ENCODE measurements around the gene ACTN2.

ACTN2 gene

DNA sequence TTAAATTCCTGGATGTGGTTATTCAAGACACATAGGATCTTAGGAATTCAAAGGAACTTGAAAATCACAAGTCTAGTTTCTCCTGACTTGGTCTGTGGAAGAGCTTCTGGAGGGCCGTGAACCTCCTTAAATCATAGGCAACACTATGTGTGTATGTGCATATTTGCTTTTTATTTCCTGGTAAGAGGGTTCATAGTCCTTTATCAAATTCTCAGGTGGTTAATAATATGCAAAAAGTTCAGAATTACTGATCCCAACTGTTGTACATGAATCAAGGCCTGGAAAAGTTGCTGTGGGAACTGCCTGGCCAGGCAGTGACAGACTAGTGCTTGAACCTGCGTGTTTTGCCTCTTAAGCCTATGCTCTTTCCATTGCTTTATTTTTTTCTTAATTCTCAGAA lies 121.7 kb downstream of the ACTN2 start:
- ChIA-PET CTCF (interaction anchor here (1.0 to 1.7 kb wide), 5 partner anchors 11 to 50 kb away, joined by 3 to 4 read pairs (median 4); no protein-coding TSS in a partner anchor), POLR2A (no interaction called here)
- peaks cover 54 to 84% of the 10 kb centered on the region in 2 experiments for H3K36me3 ChIP-seq (ENCODE audit: control insufficient read depth in 2 of 2, insufficient read depth in 1 of 2, low read length in 2 of 2)
- no peak overlapping the region for H3K4me3 ChIP-seq (ENCODE audit: low read depth, low read length)
- no peaks in the 10 kb centered on the region for H3K4me1 ChIP-seq (ENCODE audit: control insufficient read depth, insufficient read depth, low read length)
- H3K27ac ChIP-seq (ENCODE audit: extremely low read depth, low read depth, low read length), result no peak overlapping the region
- H3K9me3 ChIP-seq (ENCODE audit: control insufficient read depth, insufficient read depth, low read depth, low read length), result no peaks in the 10 kb centered on the region
- TF ChIP-seq ZNF48 (tag by site-specific recombination; IDR thresholded peaks at IDR 0.05) (no peak), SCRT2 (tag by site-specific recombination; IDR thresholded peaks at IDR 0.05) (no peak), ZNF701 (tag by site-specific recombination; IDR thresholded peaks at IDR 0.05) (no peak), ZNF830 (tag by site-specific recombination; IDR thresholded peaks at IDR 0.05; ENCODE audit: low read depth) (no peak), ZNF202 (tag by site-specific recombination; IDR thresholded peaks at IDR 0.05; ENCODE audit: borderline replicate concordance) (no peak), ZNF530 (tag by site-specific recombination; IDR thresholded peaks at IDR 0.05; ENCODE audit: low read depth) (no peak), ZNF670 (tag by site-specific recombination; IDR thresholded peaks at IDR 0.05; ENCODE audit: low read depth) (no peak), KLF1 (tag by site-specific recombination; IDR thresholded peaks at IDR 0.05) (no peak), MYNN (tag by site-specific recombination; IDR thresholded peaks at IDR 0.05; ENCODE audit: borderline replicate concordance) (no peak), ZEB2 (tag by site-specific recombination; IDR thresholded peaks at IDR 0.05) (no peak)
- TF ChIP-seq, protein P1, sequence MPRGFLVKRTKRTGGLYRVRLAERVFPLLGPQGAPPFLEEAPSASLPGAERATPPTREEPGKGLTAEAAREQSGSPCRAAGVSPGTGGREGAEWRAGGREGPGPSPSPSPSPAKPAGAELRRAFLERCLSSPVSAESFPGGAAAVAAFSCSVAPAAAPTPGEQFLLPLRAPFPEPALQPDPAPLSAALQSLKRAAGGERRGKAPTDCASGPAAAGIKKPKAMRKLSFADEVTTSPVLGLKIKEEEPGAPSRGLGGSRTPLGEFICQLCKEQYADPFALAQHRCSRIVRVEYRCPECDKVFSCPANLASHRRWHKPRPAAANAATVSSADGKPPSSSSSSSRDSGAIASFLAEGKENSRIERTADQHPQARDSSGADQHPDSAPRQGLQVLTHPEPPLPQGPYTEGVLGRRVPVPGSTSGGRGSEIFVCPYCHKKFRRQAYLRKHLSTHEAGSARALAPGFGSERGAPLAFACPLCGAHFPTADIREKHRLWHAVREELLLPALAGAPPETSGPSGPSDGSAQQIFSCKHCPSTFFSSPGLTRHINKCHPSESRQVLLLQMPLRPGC (tag by site-specific recombination; IDR thresholded peaks at IDR 0.05), result no peak
- TF ChIP-seq, protein P2, sequence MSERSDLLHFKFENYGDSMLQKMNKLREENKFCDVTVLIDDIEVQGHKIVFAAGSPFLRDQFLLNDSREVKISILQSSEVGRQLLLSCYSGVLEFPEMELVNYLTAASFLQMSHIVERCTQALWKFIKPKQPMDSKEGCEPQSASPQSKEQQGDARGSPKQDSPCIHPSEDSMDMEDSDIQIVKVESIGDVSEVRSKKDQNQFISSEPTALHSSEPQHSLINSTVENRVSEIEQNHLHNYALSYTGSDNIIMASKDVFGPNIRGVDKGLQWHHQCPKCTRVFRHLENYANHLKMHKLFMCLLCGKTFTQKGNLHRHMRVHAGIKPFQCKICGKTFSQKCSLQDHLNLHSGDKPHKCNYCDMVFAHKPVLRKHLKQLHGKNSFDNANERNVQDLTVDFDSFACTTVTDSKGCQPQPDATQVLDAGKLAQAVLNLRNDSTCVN (tag by site-specific recombination; optimal IDR thresholded peaks at IDR 0.05), result no peak
- TF ChIP-seq, protein P3, sequence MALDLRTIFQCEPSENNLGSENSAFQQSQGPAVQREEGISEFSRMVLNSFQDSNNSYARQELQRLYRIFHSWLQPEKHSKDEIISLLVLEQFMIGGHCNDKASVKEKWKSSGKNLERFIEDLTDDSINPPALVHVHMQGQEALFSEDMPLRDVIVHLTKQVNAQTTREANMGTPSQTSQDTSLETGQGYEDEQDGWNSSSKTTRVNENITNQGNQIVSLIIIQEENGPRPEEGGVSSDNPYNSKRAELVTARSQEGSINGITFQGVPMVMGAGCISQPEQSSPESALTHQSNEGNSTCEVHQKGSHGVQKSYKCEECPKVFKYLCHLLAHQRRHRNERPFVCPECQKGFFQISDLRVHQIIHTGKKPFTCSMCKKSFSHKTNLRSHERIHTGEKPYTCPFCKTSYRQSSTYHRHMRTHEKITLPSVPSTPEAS (tag by site-specific recombination; IDR thresholded peaks at IDR 0.05), result no peak
- TF ChIP-seq, protein P4, sequence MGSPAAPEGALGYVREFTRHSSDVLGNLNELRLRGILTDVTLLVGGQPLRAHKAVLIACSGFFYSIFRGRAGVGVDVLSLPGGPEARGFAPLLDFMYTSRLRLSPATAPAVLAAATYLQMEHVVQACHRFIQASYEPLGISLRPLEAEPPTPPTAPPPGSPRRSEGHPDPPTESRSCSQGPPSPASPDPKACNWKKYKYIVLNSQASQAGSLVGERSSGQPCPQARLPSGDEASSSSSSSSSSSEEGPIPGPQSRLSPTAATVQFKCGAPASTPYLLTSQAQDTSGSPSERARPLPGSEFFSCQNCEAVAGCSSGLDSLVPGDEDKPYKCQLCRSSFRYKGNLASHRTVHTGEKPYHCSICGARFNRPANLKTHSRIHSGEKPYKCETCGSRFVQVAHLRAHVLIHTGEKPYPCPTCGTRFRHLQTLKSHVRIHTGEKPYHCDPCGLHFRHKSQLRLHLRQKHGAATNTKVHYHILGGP (tag by site-specific recombination; IDR thresholded peaks at IDR 0.05), result no peak

DNA sequence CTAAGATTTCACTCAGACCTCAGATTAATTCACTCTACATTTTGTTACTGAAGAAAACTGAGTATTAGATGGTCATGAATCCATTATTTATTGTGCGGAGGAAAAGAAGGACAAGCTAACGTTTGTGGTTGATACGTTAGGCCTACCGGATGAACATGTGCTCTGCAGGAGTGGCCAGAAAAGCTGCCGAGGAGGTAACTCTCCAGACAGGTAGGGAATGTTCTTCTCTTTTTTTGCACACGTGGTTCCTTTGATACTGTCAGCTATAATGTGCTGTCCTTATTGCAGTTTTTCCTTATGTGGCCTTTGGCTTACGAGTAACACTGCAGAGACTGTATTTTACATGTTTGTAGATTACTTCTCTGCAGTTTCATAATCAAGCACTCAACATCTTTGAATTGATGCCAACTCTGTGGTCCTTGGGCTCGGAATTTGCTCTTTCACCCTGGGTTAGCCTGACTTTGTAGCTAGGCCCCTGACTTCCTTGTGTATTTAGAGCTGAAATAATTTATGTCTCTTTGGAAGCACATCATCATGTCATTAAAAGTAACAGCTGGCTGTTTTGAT lies 122.3 kb downstream of the ACTN2 start:
- H3K4me1 ChIP-seq (ENCODE audit: control insufficient read depth, insufficient read depth, low read length), result no peaks in the 10 kb centered on the region
- ChIA-PET POLR2A (interaction anchor here (2.8 kb wide), 1 partner anchor 14 kb away, joined by 11 read pairs; the partner anchor contains the start of gene MTR), CTCF (interaction anchor here (0.8 to 1.7 kb wide), 5 partner anchors 12 to 989 kb away, joined by 3 to 4 read pairs (median 4); no protein-coding TSS in a partner anchor)
- no peak overlapping the region for H3K27ac ChIP-seq (ENCODE audit: extremely low read depth, low read depth, low read length)
- no peak overlapping the region for H3K4me3 ChIP-seq (ENCODE audit: low read depth, low read length)
- peaks cover 60 to 84% of the 10 kb centered on the region in 2 experiments for H3K36me3 ChIP-seq (ENCODE audit: control insufficient read depth in 2 of 2, insufficient read depth in 1 of 2, low read length in 2 of 2)
- H3K9me3 ChIP-seq (ENCODE audit: control insufficient read depth, insufficient read depth, low read depth, low read length), result no peaks in the 10 kb centered on the region
- TF ChIP-seq ZNF510 (tag by site-specific recombination; IDR thresholded peaks at IDR 0.05; ENCODE audit: insufficient replicate concordance), result no peak
- TF ChIP-seq, protein P5, sequence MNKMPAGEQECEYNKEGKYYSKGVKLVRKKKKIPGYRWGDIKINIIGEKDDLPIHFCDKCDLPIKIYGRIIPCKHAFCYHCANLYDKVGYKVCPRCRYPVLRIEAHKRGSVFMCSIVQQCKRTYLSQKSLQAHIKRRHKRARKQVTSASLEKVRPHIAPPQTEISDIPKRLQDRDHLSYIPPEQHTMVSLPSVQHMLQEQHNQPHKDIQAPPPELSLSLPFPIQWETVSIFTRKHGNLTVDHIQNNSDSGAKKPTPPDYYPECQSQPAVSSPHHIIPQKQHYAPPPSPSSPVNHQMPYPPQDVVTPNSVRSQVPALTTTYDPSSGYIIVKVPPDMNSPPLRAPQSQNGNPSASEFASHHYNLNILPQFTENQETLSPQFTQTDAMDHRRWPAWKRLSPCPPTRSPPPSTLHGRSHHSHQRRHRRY (tag by site-specific recombination; IDR thresholded peaks at IDR 0.05), result no peak
- TF ChIP-seq, protein P6, sequence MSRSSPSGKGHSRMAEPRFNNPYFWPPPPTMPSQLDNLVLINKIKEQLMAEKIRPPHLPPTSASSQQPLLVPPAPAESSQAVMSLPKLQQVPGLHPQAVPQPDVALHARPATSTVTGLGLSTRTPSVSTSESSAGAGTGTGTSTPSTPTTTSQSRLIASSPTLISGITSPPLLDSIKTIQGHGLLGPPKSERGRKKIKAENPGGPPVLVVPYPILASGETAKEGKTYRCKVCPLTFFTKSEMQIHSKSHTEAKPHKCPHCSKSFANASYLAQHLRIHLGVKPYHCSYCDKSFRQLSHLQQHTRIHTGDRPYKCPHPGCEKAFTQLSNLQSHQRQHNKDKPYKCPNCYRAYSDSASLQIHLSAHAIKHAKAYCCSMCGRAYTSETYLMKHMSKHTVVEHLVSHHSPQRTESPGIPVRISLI (tag by site-specific recombination; IDR thresholded peaks at IDR 0.05), result no peak
- TF ChIP-seq, protein P7, sequence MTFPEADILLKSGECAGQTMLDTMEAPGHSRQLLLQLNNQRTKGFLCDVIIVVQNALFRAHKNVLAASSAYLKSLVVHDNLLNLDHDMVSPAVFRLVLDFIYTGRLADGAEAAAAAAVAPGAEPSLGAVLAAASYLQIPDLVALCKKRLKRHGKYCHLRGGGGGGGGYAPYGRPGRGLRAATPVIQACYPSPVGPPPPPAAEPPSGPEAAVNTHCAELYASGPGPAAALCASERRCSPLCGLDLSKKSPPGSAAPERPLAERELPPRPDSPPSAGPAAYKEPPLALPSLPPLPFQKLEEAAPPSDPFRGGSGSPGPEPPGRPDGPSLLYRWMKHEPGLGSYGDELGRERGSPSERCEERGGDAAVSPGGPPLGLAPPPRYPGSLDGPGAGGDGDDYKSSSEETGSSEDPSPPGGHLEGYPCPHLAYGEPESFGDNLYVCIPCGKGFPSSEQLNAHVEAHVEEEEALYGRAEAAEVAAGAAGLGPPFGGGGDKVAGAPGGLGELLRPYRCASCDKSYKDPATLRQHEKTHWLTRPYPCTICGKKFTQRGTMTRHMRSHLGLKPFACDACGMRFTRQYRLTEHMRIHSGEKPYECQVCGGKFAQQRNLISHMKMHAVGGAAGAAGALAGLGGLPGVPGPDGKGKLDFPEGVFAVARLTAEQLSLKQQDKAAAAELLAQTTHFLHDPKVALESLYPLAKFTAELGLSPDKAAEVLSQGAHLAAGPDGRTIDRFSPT (tag by site-specific recombination; IDR thresholded peaks at IDR 0.05), result no peak
- TF ChIP-seq ZNF501 (tag by site-specific recombination; IDR thresholded peaks at IDR 0.05), result no peak
- no peak for TF ChIP-seq HOXC10 (CRISPR knock-in tag; IDR thresholded peaks at IDR 0.05)
- no peak for TF ChIP-seq ZNF114 (tag by site-specific recombination; IDR thresholded peaks at IDR 0.05)
- TF ChIP-seq ZNF274 (IDR thresholded peaks at IDR 0.05; ENCODE audit: low read length), result no peak
- TF ChIP-seq ZNF274 (tag by site-specific recombination; IDR thresholded peaks at IDR 0.05; ENCODE audit: borderline replicate concordance), result no peak
- TF ChIP-seq SCRT1 (tag by site-specific recombination; IDR thresholded peaks at IDR 0.05; ENCODE audit: borderline replicate concordance), result no peak
- TF ChIP-seq KLF1 (tag by site-specific recombination; IDR thresholded peaks at IDR 0.05), result no peak
- no peak for TF ChIP-seq ZNF239 (tag by site-specific recombination; IDR thresholded peaks at IDR 0.05)
